Cardiac muscle cell (in vitro differentiated cells and primary cell): ENCODE results near the gene RAB11FIP3. TPM values are rescaled to one million over a fixed set of nuclear protein-coding genes. Genes with fewer than 3 reads are reported as not detected.
A peak's percentile ranks its signal among the peaks of the same experiment; 100 is the strongest.
"Not testable (repeated sequence)": the region's sequence is repeated elsewhere in the genome, so short reads cannot be mapped to it uniquely, and the experiment has no call there.

ENCODE experiments used
- DNase-seq, 2 donors: peaks; one replicate each; pipeline versions ENCODE4 v3.0.0 to v3.0.0-alpha.2; 2010 to 2017; ENCODE audit warnings: low read depth in 1 of 2, low spot score in 1 of 2
- H3K27ac ChIP-seq: fragments of 200-600 bp; sonication (generic); 2 replicates; pipeline ENCODE4 v1.5.1; 2016
- H3K27me3 ChIP-seq: fragments of 200-600 bp; sonication (generic); 2 replicates; pipeline ENCODE4 v1.6.0; 2016; ENCODE audit warnings: control low read depth
- H3K36me3 ChIP-seq: fragments of 200-600 bp; sonication (generic); 2 replicates; pipeline ENCODE4 v1.5.1; 2016; ENCODE audit warnings: control low read depth
- H3K4me1 ChIP-seq: fragments of 200-600 bp; sonication (generic); 2 replicates; pipeline ENCODE4 v1.8.1; 2017; ENCODE audit warnings: low read depth, mild to moderate bottlenecking, mixed run types
- H3K4me3 ChIP-seq: fragments of 200-600 bp; sonication (generic); 2 replicates; pipeline ENCODE4 v1.5.1; 2016; ENCODE audit warnings: mild to moderate bottlenecking
- H3K9me3 ChIP-seq: fragments of 200-600 bp; sonication (generic); 2 replicates; pipeline ENCODE4 v1.5.1; 2017; ENCODE audit warnings: low read depth, mild to moderate bottlenecking, control low read depth
- CTCF ChIP-seq: IDR thresholded peaks from 2 replicates; pipeline ENCODE4 v1.5.1; 2012; ENCODE audit warnings: low read depth, mild to moderate bottlenecking, low read length
- polyA plus RNA-seq: library from polyadenylated mRNA; unstranded; fragments of >200 nt; fragmentation: Nextera tagmentation; extraction: Ambion mirVana; gene quantifications from 2 replicates; pipeline ENCODE4 v1.2.1, GENCODE V29; 2016
- total RNA-seq: library from RNA; depleted of rRNA; stranded (reverse); fragments of >200 nt; gene quantifications from 2 replicates; pipeline ENCODE4 v1.2.3, GENCODE V29; 2016

RAB11FIP3 gene
- total RNA-seq (61.8 and 77.1 TPM in 2 replicates), polyA plus RNA-seq (55.3 TPM in 2 replicates)

- Histone ChIP-seq H3K9me3 (no peaks in the 10 kb centered on the region), H3K4me1 (peaks cover 4% of the 10 kb centered on the region), H3K36me3 (no peaks in the 10 kb centered on the region), H3K4me3 (peak within 1 kb of the TSS; percentile 85), H3K27ac (peak within 1 kb of the TSS; percentile 71), H3K27me3 (peaks cover 22% of the 10 kb centered on the region)
- DNase-seq, result peak; percentile 81 to 86
- TF ChIP-seq CTCF, result peak; percentile 33
Observed at GRCh38 chr16:425082-425718, at the start of gene RAB11FIP3. Gene RAB11FIP3, plus strand, starts transcription at chr16:425649. Its CDS starts 358 bp downstream, at chr16:426007.

- Histone ChIP-seq H3K36me3 (peaks cover 27% of the 10 kb centered on the region), H3K27ac (no peak overlapping the region), H3K27me3 (no peaks in the 10 kb centered on the region), H3K4me1 (no peaks in the 10 kb centered on the region), H3K9me3 (no peaks in the 10 kb centered on the region), H3K4me3 (no peak overlapping the region)
- no peak for TF ChIP-seq CTCF
- DNase-seq, result no peak
Observed at GRCh38 chr16:375927-376816, 49.3 kb upstream of the RAB11FIP3 start.

- TF ChIP-seq CTCF, result no peak
- DNase-seq, result no peak
- H3K4me1 ChIP-seq, result no peaks in the 10 kb centered on the region
- no peak overlapping the region for H3K4me3 ChIP-seq
- H3K36me3 ChIP-seq, result peaks cover 22% of the 10 kb centered on the region
- no peaks in the 10 kb centered on the region for H3K27me3 ChIP-seq
- H3K27ac ChIP-seq, result no peak overlapping the region
- H3K9me3 ChIP-seq, result no peaks in the 10 kb centered on the region
Observed at GRCh38 chr16:376817-377418, 48.5 kb upstream of the RAB11FIP3 start.

- peaks cover 21% of the 10 kb centered on the region for H3K36me3 ChIP-seq
- no peak for DNase-seq
- no peak for TF ChIP-seq CTCF
Observed at GRCh38 chr16:377419-377951, 48.0 kb upstream of the RAB11FIP3 start.

GRCh38 chr16:378113-378820 is 47.2 kb upstream of the RAB11FIP3 start:
- H3K4me1 ChIP-seq, H3K27ac ChIP-seq, H3K27me3 ChIP-seq, H3K4me3 ChIP-seq, DNase-seq, H3K9me3 ChIP-seq: not testable (repeated sequence)
- H3K36me3 ChIP-seq, result peaks cover 20% of the 10 kb centered on the region

More at GRCh38 chr16:377419-377951, 48.0 kb upstream of the RAB11FIP3 start:
- Histone ChIP-seq H3K4me3 (no peak overlapping the region), H3K27ac (no peak overlapping the region), H3K9me3 (no peaks in the 10 kb centered on the region), H3K4me1 (no peaks in the 10 kb centered on the region), H3K27me3 (no peaks in the 10 kb centered on the region)
